ENCODE results near the gene BARHL1.

BARHL1 gene

GRCh38 chr9:132546148-132547051 is 36.0 kb upstream of the BARHL1 start (continued):
- TF ChIP-seq, protein P1, sequence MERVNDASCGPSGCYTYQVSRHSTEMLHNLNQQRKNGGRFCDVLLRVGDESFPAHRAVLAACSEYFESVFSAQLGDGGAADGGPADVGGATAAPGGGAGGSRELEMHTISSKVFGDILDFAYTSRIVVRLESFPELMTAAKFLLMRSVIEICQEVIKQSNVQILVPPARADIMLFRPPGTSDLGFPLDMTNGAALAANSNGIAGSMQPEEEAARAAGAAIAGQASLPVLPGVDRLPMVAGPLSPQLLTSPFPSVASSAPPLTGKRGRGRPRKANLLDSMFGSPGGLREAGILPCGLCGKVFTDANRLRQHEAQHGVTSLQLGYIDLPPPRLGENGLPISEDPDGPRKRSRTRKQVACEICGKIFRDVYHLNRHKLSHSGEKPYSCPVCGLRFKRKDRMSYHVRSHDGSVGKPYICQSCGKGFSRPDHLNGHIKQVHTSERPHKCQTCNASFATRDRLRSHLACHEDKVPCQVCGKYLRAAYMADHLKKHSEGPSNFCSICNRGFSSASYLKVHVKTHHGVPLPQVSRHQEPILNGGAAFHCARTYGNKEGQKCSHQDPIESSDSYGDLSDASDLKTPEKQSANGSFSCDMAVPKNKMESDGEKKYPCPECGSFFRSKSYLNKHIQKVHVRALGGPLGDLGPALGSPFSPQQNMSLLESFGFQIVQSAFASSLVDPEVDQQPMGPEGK (tag by site-specific recombination; IDR thresholded peaks at IDR 0.05): peak; percentile 59; the same call in 1 of the 2 replicates
- TF ChIP-seq ZFHX2 (tag by site-specific recombination; conservative IDR thresholded peaks at IDR 0.05) (peak; percentile 24), ZNF350 (tag by site-specific recombination; IDR thresholded peaks at IDR 0.05) (no peak), ZNF19 (tag by site-specific recombination; IDR thresholded peaks at IDR 0.05; ENCODE audit: low read depth) (no peak), ZNF37A (tag by site-specific recombination; IDR thresholded peaks at IDR 0.05) (no peak), ZSCAN4 (tag by site-specific recombination; IDR thresholded peaks at IDR 0.05) (no peak), ZNF580 (tag by site-specific recombination; IDR thresholded peaks at IDR 0.05) (no peak), ZNF274 (IDR thresholded peaks at IDR 0.05; ENCODE audit: low read length) (no peak), ZNF274 (tag by site-specific recombination; IDR thresholded peaks at IDR 0.05; ENCODE audit: borderline replicate concordance) (no peak), ZNF792 (tag by site-specific recombination; IDR thresholded peaks at IDR 0.05) (no peak), ZNF24 (tag by site-specific recombination; IDR thresholded peaks at IDR 0.05) (peak; percentile 39; the same call in 1 of the 2 replicates), ZNF157 (tag by site-specific recombination; IDR thresholded peaks at IDR 0.05) (no peak), ZNF670 (tag by site-specific recombination; IDR thresholded peaks at IDR 0.05; ENCODE audit: low read depth) (no peak), WT1 (tag by site-specific recombination; IDR thresholded peaks at IDR 0.05) (peak; percentile 39; the same call in 1 of the 2 replicates), ZNF501 (tag by site-specific recombination; IDR thresholded peaks at IDR 0.05) (no peak), PRDM1 (tag by site-specific recombination; IDR thresholded peaks at IDR 0.05) (no peak), ZNF473 (tag by site-specific recombination; IDR thresholded peaks at IDR 0.05) (no peak), ZNF335 (tag by site-specific recombination; conservative IDR thresholded peaks at IDR 0.05) (peak; percentile 97), ZNF629 (tag by site-specific recombination; IDR thresholded peaks at IDR 0.05) (0 out of 2 replicates have a peak, but pooled peaks have one; percentile 9), ZNF140 (tag by site-specific recombination; IDR thresholded peaks at IDR 0.05) (no peak), ZNF280D (tag by site-specific recombination; IDR thresholded peaks at IDR 0.05) (no peak), ZNF571 (tag by site-specific recombination; IDR thresholded peaks at IDR 0.05) (no peak)
- TF ChIP-seq, protein P2, sequence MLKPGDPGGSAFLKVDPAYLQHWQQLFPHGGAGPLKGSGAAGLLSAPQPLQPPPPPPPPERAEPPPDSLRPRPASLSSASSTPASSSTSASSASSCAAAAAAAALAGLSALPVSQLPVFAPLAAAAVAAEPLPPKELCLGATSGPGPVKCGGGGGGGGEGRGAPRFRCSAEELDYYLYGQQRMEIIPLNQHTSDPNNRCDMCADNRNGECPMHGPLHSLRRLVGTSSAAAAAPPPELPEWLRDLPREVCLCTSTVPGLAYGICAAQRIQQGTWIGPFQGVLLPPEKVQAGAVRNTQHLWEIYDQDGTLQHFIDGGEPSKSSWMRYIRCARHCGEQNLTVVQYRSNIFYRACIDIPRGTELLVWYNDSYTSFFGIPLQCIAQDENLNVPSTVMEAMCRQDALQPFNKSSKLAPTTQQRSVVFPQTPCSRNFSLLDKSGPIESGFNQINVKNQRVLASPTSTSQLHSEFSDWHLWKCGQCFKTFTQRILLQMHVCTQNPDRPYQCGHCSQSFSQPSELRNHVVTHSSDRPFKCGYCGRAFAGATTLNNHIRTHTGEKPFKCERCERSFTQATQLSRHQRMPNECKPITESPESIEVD (tag by site-specific recombination; IDR thresholded peaks at IDR 0.05): peak; percentile 65; the same call in 1 of the 2 replicates
- TF ChIP-seq, protein P3, sequence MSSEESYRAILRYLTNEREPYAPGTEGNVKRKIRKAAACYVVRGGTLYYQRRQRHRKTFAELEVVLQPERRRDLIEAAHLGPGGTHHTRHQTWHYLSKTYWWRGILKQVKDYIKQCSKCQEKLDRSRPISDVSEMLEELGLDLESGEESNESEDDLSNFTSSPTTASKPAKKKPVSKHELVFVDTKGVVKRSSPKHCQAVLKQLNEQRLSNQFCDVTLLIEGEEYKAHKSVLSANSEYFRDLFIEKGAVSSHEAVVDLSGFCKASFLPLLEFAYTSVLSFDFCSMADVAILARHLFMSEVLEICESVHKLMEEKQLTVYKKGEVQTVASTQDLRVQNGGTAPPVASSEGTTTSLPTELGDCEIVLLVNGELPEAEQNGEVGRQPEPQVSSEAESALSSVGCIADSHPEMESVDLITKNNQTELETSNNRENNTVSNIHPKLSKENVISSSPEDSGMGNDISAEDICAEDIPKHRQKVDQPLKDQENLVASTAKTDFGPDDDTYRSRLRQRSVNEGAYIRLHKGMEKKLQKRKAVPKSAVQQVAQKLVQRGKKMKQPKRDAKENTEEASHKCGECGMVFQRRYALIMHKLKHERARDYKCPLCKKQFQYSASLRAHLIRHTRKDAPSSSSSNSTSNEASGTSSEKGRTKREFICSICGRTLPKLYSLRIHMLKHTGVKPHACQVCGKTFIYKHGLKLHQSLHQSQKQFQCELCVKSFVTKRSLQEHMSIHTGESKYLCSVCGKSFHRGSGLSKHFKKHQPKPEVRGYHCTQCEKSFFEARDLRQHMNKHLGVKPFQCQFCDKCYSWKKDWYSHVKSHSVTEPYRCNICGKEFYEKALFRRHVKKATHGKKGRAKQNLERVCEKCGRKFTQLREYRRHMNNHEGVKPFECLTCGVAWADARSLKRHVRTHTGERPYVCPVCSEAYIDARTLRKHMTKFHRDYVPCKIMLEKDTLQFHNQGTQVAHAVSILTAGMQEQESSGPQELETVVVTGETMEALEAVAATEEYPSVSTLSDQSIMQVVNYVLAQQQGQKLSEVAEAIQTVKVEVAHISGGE (tag by site-specific recombination; conservative IDR thresholded peaks at IDR 0.05; ENCODE audit: low read depth): no peak
- TF ChIP-seq, protein P4, sequence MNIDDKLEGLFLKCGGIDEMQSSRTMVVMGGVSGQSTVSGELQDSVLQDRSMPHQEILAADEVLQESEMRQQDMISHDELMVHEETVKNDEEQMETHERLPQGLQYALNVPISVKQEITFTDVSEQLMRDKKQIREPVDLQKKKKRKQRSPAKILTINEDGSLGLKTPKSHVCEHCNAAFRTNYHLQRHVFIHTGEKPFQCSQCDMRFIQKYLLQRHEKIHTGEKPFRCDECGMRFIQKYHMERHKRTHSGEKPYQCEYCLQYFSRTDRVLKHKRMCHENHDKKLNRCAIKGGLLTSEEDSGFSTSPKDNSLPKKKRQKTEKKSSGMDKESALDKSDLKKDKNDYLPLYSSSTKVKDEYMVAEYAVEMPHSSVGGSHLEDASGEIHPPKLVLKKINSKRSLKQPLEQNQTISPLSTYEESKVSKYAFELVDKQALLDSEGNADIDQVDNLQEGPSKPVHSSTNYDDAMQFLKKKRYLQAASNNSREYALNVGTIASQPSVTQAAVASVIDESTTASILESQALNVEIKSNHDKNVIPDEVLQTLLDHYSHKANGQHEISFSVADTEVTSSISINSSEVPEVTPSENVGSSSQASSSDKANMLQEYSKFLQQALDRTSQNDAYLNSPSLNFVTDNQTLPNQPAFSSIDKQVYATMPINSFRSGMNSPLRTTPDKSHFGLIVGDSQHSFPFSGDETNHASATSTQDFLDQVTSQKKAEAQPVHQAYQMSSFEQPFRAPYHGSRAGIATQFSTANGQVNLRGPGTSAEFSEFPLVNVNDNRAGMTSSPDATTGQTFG (tag by site-specific recombination; IDR thresholded peaks at IDR 0.05; ENCODE audit: borderline replicate concordance): no peak
